Activated CD4-positive, alpha-beta T cell treated with anti-CD3 and anti-CD28 coated beads for 48 hours (primary cell): ENCODE data around the gene ZNF175.

Experiments
- DNase-seq: peaks from one replicate; pipeline ENCODE4 v3.0.0-alpha.2; 2020

ZNF175 gene

DNA sequence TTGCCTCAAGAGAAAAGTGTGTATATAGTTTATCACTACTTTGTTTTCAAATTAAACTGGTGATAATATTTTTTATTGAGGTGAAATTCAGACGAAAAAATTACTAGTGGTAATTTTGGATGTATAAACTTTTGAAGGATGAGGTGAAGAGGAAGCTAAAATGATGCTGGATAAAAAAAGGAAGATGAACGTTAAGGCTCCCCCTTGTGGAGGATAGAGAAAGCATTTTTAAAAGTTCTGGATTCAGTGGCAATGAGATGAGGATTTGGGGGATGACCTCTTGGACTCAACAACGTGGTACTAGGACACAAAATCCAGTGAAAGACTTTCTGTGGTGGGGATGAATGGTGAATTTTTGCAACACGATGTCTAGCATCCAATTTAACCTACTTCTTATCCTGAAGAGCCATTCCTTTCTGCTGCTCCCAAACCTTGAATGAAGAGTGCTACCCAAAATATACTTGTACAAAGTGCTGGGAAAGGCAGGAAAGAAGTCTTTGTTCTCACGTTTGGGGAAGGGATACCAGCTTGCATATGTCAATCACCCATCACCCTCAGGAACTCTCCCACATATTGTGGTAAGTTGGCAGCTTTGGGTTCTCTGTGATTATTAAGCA lies 66.4 kb downstream of the ZNF175 start:
- no peak for DNase-seq

DNA sequence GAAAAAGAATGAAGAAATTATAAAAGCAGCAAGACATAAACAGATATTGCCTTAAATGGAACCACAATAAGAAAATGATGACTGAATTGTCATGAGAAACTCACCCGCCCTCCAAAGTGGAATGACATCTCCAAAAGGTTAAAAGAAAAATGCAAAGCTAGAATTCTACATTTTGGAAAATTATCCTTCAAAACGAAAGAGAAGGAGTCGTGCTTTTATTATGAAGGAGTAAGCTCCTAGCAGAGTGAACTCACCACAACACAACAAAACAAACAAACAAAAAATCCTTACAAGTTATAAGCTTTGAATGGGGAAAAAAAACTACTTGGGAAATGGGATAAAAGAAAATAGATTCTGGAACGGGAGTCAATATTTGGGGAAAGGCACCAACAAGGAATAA lies 68.8 kb downstream of the ZNF175 start:
- DNase-seq = no peak

DNA sequence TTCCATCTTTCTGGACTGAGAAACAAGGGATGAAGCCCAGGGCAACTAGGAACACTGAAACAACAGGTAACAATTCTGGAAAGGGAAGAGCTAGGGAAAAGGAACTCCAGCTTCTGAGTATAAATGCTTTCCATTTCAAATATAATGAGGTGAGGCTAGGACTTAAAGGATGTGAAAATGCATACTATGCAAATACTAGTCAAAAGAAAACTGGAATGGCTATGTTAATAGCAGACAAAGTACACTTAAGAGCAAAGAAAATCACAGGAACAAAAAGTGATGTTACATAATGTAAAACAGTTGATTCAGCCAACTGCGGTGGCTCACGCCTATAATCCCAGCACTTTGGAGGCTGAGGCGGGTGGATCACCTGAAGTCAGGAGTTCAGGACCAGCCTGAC lies 69.3 kb downstream of the ZNF175 start:
- DNase-seq = no peak

DNA sequence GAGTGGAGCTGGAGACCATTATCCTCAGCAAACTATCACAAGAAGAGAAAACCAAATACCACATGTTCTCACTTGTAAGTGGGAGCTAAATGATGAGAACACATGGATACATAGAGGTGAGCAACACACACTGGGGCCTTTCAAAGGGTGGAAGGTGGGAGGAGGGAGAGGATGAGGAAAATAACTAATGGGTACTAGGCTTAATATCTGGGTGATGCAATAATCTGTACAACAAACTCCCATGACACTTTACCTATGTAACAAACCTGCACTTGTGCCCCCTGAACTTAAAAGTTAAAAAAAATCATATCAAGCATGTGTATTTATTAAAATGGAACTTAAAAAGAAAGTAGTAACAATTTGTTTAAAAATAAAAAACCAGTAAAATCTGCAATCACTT lies 70.6 kb downstream of the ZNF175 start:
- no peak for DNase-seq
